Hematopoietic multipotent progenitor cell treated with erythropoietin and hydrocortisone succinate and interleukin-3 and kit ligand, for 17 days (in vitro differentiated cells): ENCODE measurements around the gene GRAP2.
A peak's percentile ranks its signal among the peaks of the same experiment; 100 is the strongest.
"Not testable (repeated sequence)": the region's sequence is repeated elsewhere in the genome, so short reads cannot be mapped to it uniquely, and the experiment has no call there.

ENCODE experiments used
- DNase-seq: peaks from one replicate; pipeline ENCODE4 v3.0.0-alpha.2; 2015; ENCODE audit warnings: low spot score

Gene GRAP2

GRCh38 chr22:39965748-39966147, 64.9 kb downstream of the GRAP2 start:
- peak; percentile 76 for DNase-seq

- peak; percentile 49 for DNase-seq
These were observed 65.6 kb downstream of the GRAP2 start for GRCh38 chr22:39966470-39966869.

- DNase-seq = peak; percentile 68
These were observed 66.4 kb downstream of the GRAP2 start for GRCh38 chr22:39967103-39967829.

DNA sequence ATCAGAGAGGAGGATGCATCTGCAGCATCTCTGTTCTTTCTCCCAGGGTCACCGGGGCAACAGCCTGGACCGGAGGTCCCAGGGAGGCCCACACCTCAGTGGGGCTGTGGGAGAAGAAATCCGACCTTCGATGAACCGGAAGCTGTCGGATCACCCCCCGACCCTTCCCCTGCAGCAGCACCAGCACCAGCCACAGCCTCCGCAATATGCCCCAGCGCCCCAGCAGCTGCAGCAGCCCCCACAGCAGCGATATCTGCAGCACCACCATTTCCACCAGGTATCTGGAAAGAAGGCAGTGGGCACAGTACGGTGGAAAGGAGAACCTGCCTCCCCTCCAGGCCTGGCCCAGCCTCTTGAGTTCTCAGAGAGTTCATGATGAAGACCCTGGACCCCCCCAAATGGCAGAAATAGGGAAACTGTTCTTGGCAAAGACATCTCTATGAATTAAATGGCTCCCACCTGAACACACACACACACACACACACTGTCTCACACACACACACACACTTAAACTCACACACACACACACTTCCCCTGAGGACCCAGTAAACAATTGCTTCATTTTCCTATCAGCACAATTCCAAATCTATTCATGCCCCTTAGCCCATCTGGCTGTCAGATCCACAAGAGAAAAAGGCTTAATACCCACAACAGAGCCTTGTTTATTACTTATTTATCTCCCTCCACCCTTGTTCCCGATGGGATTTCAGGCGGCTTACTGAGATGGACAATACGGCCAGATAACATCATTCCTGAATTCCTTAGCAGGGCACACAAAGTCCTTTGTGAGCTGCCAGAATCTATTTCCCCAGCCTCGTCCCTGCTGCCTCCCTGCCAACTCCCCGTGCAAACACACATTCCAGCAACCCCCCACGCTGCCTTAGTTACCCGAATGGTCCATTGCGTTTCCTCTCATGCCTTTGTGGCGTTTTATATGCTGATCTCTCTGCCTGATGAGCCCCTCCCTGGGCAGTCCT, 67.4 kb downstream of the GRAP2 start:
- no peak for DNase-seq

DNA sequence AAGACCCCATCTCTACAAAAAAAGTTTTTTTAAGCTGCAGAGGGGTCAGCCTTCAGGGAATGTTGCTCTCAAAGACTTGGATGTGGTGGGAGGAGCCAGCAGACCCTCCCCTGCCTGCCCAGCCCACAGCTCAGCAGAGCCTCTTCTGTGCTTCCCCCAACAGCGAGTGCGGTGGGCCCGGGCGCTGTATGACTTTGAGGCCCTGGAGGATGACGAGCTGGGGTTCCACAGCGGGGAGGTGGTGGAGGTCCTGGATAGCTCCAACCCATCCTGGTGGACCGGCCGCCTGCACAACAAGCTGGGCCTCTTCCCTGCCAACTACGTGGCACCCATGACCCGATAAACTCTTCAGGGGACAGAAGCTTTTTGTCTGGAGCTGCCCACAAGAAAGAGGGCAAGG, 69.9 kb downstream of the GRAP2 start:
- DNase-seq = no peak

GRCh38 chr22:39972641-39973040, 71.8 kb downstream of the GRAP2 start:
- DNase-seq = no peak

- DNase-seq = no peak
These were observed 72.8 kb downstream of the GRAP2 start for GRCh38 chr22:39973656-39974055.

DNA sequence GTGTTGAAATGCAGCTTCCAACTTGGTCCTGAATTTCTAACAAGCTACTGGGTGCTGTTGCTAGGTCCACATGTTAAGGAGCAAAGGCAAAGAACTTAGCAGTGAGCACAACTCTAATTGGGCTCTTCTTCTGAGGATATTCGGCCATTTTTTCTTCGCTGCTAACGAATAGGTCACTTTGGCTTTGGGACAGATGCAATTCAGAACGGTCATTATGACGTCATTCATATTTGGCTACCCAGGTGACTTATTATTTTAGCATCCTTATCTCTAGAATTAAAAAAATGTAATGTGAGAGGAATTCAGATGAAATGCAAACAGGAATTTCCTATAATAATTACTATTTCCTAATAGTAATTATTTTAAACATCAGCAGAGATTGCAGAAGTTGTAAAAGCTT, 73.2 kb downstream of the GRAP2 start:
- no peak for DNase-seq

DNA sequence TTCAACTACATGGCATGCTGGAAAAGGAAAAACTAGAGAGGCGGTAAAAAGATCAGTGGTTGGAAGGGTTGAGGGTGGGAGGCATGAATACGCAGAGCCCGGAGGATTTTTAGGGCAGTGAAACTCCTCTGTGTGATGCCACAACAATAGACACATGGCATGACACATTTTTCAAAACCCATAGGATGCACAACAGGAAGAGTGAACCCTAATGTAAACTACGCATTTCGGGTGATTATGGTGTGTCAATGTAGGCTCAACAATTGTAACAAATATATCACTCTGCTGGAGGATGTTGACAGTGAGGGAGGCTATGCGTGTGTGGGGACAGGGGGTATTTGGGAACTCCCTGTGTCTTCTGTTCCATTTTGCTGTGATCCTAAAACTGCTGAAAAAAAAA, 78.2 kb downstream of the GRAP2 start:
- no peak for DNase-seq

DNA sequence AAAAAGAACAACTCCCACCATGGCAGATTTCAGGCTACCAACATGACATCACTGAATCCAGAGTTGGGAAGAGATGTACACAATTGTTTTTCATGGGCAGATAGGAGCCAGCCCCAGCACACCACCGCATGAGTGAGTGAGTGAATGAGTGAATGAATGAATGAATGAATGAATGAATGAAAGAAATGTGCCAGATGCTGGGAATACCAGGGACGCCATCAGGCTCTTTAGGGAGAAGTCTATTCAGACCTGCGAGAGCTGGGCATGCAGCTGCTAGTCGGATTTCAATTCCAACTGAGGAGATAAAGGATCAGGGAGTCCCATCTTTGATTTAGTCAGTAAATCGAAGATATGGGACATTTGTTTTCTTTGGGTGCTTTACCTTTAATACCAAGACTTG, 78.6 kb downstream of the GRAP2 start:
- no peak for DNase-seq

- no peak for DNase-seq
These were observed 79.7 kb downstream of the GRAP2 start for GRCh38 chr22:39980596-39980995.

GRCh38 chr22:39983346-39983745, 82.5 kb downstream of the GRAP2 start:
- no peak for DNase-seq

DNA sequence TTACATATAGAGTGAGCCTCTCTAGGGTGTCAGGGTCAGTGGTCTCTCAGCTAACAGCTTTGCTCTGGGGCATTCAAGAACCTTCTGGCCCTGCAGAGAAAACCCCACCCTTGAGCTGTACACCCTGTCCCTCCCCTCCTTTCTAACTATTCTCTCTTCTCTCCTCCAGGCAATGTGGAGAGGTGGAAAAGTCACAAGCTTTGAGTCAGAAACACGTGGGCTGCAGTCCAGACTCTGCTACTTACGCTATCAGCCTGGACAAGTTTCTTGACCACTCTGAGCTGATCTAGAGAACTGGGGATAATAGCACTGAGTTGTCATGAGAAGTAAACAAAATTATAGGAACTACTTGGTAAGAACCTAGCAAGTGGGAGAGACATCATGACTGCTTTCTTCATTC, 83.1 kb downstream of the GRAP2 start:
- DNase-seq = no peak

- peak; percentile 65 for DNase-seq
These were observed 83.9 kb downstream of the GRAP2 start for GRCh38 chr22:39984746-39985145.

DNA sequence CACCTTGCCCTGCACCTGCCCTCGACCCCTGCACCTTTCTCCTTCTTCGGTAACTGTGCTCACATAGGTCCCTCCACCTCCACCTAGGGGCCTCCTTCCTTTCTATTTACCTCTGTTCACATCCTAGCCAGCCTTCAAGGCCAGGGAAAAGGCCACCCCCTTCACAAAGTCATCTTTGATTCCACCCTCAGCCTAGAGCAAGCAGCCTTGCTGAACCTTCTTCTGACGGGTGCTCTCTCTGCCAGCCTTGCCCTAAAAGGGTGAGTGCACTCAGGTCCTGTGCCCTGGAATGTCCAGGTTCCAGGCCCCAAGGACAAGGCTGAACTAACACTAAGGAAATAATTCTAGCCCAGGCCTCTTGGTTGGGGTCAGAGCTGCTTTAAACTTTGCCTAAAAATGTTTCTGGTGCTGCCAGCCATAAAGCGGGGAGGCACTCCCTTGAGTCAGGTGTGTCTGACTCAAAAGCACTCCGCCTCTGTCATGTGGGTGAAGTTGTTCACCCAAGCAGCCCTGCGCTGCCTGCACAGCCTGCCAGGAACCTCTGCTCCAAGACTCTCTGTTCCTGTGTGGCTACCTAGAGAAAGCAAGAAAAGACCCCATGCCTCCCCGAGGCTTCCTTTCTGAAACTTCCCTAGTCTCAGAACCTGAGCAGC, 84.6 kb downstream of the GRAP2 start:
- peak; percentile 55 for DNase-seq

DNA sequence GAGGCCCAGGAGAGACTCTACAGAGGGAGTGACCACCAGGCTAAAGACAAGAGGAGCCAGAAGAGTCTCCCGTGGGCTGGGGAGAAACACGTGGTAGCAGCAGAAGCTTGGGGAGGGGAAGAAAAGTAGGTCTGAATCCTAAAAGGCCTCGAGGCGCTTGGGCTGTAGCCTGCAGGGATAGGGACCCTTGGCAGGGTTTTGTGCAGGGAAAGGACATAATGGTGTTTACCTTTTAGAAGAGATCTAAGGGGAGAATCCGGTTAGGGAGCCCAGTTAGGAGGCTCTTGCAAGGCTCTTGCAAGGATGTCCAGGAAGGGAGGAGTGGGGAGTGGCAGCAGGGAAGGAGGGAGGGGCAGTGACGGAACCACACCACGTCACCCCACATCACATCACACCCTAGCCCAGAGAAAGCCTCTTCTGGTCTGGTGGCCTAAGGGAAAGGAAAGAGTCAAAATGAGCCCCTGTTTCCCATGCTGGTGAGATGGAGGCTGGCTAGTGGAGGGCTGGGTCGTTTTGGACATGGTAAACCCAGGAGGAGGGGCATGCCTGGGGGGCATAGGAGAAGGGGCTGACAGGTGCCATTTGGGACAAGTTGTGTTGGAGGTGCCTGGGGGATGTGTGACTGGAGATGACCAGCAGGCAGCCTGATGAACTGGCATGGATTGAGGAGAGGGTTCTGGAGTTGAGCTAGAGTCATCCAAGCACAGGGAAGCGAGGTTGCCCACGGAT, 87.7 kb downstream of the GRAP2 start:
- DNase-seq = peak; percentile 70

DNA sequence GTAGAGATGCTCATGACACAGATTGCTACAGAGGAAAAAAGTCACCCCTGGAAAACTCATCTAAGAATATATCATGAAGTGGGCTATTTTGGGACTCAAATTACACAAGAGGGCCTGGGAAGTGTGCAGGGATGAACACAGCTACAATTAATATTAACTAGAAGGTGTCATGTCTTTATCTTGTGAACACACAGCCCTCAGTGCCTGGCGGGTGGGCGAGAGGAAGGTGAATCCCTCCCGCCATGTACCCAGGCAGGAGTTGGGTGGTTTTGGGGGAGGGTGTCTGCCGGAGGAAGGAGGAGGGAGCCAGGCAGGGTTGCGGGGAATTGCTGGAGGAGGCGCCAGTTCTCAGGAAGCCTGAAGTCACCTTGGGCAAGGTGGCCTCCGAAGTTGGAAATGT, 88.7 kb downstream of the GRAP2 start:
- DNase-seq = no peak

GRCh38 chr22:39990686-39991085, 89.8 kb downstream of the GRAP2 start:
- peak; percentile 44 for DNase-seq

- DNase-seq = no peak
These were observed 90.4 kb downstream of the GRAP2 start for GRCh38 chr22:39991159-39991860.

DNA sequence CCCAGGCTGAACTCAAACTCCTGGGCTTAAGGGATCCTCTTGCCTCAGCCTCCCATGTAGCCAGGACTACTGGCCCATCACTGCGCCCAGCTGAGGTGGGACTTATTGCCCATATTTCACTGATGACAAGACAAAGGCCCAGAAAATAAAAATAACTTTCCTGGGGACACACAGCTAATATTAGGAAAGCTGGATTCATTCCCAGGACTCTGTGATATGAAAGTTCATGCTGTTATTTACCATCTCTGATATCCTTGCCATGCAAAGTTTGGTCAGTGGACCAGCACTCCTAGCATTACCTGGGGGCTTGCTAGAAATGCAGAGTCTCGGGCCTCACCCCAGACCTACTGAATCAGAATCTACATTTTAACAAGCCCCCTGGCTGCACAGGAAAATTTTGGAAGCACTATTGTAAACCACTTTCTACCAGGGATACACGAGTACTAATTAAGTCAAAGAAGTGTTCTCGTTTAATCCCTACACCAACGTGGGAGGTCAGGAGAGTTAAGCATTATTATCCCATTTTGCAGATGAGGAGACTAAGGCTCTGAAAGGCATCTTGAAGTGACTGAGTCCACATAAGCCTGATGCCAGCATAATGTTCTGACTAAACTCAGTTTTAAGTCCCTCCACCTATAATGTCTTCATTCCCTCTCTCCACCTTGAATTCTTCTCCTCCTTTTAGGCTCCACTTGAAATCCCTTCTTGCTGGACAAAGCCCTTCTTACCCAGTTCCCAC, 91.4 kb downstream of the GRAP2 start:
- DNase-seq = no peak

DNA sequence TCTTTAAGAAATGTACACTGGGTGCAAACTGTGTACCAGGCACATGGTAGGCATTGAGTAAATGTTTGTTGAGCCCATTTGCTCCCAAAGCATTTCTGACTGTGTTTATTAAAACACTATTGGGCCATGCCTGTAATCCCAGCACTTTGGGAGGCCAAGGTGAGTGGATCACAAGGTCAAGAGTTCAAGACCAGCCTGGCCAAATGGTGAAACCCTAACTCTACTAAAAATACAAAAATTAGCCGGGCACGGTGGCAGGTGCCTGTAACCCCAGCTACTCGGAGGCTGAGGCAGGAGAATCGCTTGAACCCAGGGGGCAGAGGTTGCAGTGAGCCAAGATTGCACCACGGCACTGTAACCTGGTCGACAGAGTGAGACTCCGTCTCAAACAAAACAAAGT, 92.0 kb downstream of the GRAP2 start:
- DNase-seq = not testable (repeated sequence)
